Stimulated activated CD4-positive, alpha-beta T cell treated with anti-CD3 and anti-CD28 coated beads, Interleukin-4, amount 100 ng/mL, for 1 hour (primary cell): Measurements from ENCODE around the gene PDF.

ENCODE experiments used
- DNase-seq: peaks from one replicate; pipeline ENCODE4 v3.0.0-alpha.2; 2020

Gene PDF

DNA sequence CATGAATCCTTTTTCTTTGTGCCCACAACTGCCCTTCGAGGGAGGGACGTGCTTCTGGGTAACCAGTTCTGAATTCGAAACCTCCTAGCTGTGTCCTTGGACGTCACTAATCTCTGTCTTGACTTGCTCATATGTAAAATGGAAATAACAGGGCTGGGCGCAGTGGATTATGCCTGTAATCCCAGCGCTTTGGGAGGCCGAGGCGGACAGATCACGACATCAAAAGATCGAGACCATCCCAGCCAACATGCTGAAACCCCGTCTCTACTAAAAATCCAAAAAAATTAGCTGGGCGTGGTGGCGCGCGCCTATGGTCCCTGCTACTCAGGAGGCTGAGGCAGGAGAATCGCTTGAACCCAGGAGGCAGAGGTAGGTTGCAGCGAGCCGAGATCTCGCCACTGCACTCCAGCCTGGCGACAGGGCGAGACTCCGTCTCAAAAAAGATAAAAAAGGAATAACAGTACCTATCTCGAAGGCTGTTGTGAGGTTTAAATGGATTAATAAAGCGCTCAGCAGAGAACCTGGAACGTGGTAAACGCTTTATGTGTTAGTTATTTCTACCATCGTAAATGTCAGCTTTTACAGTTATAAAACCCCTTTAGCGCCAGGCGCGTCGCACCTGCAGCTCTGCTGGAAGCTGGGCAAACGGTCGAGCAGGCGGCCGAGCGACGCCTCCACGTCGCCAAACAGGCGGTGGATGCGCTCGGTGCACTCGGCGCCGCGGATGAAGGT is 8.3 kb upstream of the PDF start:
- no peak for DNase-seq

DNA sequence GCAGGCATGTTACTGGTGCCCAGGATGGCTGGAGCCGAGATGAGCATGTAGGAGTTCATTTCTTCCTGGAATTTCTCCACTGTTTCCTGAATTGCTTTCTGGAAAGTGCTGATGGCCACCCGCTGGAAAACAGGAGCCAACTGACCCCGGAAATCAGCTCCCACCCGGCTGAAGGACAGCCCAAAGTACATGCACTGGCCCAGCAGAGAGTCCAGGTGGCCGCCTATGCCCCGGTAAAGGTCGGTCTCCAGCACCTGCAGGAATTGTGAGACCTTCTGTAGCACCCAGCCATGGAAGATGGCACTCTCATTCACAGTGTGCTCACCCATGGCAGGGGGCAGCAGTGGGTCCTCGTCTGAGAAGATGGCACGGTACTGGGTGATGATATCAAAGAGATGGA is 4.3 kb upstream of the PDF start:
- no peak for DNase-seq

DNA sequence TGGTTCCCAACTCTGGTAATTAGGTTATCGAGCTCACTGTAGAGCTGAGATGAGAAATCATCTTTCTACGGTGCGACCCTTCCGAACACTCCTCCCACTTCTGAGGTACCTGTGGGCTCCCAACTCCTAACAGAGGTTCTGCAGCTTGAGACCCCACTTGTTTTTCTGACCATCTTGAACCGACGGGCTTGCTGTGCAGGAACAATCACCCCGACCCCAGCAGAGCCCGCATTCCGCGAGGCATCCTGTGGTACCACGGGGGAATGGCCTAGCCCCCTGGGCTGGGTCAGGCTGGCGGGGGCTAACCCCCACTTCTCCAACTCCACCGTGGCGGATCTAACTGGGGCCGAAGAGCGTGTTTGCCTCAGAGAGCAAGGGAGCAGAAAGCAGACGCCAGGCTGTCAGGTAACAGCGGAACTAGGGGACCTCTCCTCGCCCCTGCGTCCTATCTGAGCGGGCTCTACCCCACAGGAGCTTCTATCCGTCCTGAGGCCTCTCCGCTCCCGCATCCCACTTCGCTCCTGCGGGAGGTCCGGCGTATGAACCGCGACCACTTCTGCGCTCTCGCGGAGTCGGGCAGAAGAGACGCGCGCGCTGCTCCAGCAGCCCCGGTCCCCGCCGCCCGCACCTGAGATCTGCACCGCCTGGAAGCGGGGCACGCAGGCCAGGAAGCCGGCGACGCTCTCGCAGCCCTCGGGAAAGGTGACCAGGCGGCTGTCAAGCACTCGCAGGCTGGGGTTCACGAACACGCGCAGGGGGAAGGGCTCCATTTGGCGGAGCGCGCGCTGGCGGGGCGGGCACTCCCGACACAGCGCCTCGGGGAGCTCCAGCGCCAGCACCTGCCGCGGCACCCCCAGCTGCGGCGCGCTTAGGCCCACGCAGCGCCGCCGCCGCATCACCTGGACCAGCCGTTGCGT is 761 bp downstream of the PDF start:
- DNase-seq, result peak; percentile 57

DNA sequence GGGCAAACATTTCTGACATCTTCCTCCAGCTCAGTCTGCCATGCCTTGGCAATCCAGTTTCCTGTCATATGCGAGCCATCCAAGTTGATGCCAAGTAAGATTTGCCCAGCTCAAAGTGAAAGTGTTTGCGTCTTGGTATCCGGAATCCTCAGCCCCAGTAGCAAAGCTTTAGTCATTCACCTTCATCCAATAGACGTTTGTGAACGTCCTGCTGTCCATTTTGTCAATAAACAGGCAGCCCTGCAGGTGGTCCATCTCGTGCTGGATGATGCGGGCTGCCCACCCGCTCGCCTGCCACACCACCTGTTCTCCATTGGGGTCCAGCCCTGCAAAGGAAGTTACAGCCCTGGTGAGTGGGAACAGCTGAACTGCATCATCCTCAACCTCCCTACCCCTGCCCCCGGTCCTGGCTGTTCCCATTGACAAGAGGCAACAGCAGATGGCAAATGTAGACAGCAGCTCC is 1.5 kb downstream of the PDF start:
- DNase-seq, result no peak

DNA sequence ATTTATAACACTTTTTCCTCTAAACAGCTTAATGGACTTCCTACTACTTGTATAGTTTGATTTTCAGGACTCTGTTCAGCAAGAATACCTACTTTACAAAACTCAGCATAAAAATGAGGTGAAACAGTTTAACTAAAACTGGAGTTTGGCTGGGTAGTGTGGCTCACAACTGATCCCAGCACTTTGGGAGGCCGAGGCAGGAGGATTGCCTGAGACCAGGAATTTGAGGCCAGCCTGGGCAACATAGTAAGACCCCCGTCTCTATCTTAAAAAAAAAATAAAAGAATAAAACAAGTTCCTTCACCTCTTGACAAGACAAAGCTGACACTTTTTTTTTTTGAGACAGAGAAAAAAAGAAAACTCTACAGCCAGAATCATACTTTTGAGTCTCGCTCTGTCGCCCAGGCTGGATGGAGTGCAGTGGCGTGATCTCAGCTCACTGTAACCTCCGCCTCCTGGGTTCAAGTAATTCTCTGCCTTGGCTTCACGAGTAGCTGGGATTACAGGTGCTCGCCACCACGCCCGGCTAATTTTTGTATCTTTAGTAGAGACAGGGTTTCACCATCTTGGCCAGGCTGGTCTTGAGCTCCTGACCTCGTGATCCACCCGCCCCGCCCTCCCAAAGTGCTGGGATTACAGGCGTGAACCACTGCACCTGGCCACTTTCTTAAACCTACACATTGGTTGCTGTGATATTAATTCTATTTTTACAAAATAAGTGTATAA is 2.6 kb downstream of the PDF start:
- no peak for DNase-seq

DNA sequence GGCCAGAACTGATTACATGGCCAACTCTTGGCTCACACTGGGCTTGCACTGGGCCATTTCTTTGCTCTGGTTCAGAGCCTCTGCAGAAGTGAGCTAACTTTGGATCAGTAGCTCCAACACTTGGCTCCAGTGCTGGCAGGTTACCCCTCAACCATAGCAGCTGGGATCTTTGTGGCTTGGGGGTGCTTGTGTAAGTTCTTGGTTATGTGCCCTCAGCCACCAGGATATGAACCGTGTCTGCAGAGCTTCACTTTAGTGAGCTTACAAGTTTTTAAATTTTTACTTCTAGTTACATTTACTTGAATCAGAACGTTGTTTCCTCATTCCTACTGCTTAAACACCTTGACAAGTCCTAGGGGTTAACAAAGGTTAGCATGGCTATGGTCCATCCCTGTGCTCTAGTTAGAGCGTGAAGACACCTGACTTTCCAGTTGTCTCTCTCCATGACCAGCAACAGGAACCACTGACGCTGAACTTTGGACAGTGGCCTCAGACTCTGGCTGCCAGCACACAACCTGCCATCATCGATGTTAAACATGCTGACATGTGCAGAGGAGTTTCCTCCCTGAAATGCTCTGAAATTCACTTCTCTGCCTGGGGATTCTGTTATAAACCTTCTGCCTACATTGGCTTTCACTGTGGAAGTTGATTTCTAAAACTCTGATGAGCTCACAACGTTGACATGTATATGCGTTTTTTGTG is 4.1 kb downstream of the PDF start:
- DNase-seq, result no peak

DNA sequence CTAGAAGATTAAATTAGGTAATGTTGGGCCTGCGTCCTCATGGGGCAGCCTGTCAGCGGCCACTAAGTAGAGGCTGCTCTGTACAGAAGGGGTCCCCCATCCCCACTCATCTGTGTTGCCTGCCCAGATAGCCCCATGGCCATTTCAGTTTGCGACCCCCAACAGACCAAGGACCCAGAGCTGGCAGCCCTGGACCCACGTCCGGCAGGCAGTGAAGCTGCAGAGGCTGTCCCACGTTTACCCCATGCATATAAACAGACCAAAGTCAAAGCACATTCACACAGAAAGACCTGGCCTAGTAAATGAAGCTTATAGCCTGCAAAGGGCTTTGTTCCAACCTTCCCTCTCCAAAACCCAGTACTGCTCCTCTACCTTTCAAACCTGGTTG is 4.6 kb downstream of the PDF start:
- no peak for DNase-seq

DNA sequence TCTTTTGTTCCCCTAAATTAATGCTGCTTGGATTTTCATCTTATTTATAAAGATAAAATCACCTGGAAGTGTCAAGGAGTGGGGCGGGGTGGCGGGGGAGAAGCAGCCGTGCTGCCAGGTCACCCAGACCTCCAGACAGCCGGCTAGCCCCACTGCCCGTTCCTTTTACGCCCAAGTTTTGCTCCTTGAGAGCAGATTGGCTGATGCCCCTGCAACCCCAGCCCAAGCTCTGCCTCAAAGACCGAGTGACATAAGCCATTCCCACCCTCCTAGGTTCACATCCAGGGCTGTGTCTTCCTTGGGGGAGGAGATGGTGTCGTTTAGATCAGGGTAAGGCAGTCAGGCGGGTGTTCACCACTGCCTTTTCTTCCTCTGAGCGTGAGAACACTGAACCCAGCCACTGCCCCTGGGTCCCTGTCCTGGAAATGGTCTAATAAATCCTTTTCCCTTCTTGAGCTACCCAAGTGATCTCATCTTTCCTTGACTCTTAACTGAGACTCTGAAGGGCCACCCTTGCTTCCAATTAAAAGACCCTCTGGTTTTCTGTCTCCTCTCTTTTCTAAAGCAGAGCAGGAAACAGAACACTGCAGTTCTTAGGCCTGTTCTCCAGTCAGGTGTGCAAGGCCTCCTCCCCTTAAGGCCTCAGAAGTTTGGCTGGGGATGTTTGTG is 5.7 kb downstream of the PDF start:
- DNase-seq, result no peak

DNA sequence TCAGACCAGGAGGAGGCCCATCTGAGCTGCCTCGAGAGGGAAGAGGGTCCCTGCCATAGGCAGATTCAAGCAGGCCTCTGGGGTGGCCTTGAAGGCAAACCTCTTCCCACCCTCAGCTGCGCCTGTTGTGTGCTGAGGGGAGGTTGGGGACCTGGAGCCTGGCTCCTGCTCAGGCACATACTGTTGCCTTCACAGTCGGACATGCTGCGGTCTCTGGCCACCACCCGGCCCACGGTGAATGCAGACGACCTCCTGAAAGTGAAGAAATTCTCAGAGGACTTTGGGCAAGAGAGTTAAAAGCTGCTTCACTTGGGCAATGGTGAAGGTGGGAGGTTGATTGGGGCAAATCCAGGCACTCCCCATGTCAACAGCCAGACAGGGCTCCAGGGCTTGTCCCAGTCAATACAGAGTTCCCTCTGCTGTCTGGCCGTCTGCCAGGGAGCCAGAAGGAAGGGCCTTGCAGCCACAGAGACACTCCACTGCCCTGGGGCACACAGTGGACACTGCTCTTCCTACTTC is 6.3 kb downstream of the PDF start:
- no peak for DNase-seq

DNA sequence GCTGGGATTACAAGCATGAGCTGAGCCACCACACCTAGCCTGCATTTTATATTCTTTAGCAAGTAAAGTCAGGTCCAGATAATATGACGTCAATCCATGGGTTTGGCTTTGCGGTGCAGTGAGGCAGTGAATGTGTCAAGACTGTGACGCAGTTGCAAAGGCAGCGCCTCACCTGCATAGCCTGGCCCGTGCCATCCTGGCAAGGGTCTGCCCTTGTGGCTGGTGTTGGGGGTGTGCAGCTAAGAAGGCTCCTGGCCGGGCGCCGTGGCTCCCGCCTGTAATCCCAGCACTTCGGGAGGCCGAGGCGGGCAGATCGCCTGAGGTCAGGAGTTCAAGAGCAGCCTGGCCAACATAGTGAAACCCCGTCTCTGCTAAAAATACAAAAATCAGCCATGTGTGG is 7.0 kb downstream of the PDF start:
- no peak for DNase-seq

DNA sequence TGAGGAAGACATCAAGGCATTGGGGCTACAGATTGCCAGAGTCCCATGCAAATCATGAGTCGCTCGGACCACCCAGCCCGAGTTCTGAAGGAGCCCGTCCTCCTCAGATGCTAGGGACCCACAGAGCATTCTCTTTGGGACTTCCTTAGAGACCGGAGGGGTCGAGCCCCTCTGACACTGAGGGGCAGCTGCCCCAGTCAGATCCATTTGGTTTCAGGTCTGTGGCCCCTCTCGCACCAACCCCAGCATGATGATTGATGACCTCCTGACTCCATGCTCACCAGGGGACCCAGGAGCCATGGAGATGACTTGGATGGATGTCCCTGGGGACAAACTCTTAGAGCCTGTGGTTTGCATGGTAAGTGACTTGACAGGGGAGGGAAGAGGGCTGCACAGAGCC is 8.0 kb downstream of the PDF start:
- no peak for DNase-seq

DNA sequence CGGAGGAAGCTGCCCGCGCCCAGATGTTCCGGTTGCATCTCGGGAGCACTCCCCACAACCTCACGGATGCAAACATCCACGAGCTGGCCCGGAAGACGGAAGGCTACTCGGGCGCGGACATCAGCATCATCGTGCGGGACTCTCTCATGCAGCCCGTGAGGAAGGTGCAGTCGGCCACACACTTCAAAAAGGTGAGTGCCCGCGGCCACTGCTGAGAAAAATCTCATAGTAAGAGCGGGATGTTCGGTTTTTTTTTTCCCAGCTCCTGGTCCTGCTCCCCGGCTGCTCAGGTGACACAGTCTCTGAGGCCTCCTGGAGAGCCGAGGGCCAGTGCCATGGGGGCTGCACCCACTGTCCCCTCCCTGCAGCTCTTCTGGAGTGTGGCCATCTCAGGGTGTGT is 9.3 kb downstream of the PDF start:
- no peak for DNase-seq

DNA sequence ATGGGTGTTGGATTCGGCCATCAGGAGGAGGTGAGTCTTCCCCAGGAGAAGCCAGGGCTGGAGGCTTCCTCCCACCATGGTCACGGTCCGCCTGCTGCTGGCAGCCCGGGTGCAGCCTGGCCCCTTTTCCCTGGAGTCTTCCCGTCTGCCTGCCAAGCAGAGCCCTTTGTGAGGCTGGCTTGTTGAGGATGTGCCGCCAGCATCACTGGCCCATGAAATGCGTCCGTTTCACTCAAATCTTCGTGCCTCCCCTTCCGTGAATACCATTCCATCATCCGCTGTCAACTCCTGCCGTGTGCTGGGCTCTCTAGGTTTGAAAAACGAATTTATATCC is 9.7 kb downstream of the PDF start:
- DNase-seq, result no peak

DNA sequence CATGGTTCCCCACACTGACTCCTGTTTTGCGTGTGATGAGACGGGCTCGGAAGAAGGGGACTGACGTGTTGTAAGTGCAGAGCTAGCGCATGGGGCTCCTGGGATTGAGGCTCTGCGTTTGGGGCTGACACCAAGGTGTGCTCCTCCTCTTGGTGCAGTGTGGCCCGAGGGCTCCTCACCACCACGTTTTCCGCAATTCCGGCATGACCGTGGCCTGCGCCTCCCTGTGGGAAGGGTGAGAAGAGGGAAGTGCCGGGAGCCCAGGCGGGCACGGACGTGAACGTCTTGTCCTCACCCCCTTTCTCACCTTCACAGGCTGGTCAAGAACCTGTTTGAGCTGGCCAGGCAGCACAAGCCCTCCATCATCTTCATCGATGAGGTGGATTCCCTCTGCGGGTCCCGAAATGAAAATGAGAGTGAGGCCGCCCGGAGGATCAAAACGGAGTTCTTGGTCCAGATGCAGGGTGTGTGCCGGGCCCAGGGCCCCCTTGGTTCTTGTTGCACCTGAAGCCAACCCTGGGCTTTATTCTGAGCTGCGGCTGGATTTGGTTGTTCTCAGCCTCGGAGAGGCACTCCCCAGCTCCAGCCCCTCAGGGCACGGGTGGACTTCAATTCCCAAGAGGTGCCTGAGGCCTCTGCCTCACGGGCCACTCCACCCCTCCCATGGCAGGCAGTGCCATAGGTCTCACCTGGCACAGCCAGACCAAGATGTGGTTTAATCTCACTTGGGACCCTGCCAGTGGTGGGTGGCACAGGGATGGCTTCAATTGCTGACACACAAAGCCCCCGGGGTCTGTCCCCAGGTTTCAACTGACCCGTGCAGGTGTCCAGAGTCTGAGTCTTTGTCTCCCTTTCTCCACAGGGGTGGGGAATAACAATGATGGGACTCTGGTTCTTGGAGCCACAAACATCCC is 10.3 kb downstream of the PDF start:
- DNase-seq, result no peak

DNA sequence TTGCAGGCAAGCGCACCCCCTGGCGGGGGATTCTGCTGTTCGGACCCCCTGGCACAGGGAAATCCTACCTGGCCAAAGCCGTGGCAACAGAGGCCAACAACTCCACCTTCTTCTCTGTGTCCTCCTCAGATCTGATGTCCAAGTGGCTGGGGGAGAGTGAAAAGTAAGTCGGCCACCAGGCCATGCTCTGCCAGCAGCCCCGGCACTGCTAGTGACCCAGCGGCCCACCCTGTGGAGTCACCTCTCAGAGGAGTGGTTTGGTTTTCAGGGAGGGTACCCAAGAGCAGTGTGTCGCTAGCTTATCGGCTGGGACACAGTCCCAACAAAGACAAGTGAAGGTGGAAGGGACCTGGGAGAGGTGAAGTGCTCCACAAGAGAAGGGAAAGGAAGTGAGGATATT is 11.0 kb downstream of the PDF start:
- DNase-seq, result no peak

DNA sequence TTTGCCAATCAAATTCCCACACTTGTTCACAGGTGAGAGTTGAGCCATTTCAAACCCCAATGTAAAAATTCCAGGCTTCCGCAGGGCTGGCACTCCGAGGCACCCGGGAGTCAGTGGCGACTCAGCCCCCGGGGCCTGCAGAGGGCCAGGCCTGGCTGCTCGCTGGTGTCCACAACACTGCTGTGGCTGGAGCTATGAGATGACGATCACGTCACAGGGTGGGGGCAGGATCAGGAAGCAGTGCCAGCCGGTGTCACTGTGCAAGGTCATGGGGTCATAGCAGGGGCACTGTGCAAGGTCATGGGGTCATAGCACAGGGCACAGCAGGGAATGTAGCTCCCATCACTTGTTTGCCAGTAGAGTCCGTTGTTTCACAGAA is 11.5 kb downstream of the PDF start:
- no peak for DNase-seq

DNA sequence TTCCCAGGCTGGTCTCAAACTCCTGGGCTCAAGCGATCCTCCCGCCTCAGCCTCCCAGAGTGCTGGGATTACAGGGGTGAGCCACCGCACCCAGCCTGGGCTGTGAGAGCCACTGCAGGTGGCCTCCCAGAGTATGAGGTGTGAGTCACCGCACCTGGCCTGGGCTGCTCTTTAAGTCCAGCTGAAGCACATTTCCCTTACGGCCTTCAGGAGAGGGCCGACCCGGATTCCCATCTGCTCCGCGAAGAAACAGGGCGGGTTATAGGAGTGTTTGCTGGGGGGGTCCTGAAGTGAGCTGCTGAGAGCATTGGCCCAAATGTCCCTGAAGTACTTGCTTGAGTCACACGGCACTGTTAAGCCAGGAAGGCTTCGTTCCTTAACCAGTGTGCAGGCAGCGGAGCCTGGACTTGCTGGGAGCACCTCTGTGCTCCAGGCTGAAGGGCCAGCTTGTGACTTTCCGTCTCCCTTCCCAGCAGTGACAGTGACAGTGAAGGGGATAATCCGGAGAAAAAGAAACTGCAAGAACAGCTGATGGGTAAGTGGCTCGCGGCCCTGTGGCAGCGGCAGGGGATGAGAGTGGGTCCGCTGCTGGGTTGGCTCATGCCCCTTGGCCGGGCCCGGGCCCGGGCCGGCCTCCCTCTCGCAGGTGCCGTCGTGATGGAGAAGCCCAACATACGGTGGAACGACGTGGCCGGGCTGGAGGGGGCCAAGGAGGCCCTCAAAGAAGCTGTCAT is 12.0 kb downstream of the PDF start:
- no peak for DNase-seq

DNA sequence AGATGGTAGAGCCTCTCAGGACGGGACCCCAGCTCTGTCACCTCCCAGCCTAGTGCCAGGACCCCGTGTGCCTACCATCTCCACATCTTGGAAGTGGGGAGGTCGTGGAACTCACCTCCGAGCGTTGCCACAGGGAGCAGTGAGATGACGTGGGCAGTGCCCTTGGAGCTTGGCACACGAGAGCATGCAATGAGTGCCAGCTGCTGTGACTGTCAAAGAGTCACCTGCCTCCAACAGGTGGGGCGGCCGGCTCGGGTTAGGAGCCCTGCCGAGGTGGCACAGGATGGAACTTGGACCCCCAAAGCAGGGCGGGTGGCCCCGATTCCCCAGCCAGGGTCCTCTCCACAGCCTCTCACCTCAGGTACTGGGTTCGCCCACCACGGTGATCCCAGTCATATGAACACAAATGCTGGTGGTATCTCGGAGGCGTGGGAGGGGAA is 13.8 kb downstream of the PDF start:
- DNase-seq, result no peak

DNA sequence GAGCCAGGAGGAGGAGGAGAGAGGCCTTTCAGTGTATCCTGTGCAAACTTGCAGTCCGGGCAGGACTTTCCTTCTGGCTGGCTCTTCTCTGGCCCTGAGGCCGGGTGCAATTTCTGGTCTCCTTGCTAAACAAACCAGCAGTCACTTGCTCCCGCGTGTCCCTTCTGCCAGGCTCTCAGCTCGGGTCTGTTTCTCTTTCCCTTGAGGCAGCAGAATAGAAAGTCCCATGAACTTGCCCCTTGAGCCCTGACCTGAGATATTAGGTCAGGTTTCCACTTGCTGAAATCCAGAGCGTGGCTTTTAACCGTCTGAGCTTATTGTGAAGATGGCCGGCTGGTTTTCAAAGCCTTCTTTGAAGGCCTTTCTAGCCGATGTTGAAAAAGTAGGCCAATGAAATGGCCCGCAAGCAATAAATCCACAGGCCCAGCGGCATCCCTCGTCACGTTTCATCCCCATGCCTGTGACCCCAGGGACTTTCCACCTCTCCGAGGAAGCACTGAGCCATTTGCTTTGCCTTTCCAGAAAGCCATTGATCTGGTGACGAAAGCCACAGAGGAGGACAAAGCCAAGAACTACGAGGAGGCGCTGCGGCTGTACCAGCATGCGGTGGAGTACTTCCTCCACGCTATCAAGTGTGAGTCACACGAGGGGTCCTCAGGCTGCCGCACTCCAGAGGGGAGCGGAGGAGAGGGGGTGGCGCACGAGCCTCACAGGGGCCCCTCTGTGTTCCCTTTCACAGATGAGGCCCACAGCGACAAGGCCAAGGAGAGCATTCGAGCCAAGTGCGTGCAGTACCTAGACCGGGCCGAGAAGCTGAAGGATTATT is 14.7 kb downstream of the PDF start:
- no peak for DNase-seq

DNA sequence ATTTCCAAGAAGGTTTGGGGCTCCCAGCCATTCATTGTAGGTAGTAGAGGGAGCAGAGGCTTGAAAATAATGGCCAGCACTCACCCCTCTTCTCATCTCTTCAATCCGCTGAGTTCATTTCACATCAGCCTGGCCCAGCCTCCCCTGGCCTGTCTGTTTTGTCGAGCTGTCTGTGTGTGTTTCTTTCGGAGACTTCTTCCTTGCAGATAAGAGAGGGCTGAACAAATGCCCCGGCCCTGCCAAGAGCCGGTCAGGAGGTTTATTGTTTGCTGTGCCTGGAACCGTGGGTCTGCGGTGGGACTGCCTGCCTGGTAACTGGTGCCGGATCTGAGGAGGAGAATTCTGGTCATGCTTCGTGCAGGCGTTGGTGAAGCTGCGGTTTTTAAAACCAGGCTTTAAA is 15.9 kb downstream of the PDF start:
- no peak for DNase-seq
